D721Med (cell line): ENCODE measurements around the gene BGN.

Experiments used
- DNase-seq: peaks from one replicate; pipeline ENCODE4 v3.0.0; 2011; ENCODE audit warnings: low spot score; ENCODE audit not compliant: insufficient read length
- FAIRE-seq: peaks from 2 replicates; lab custom pipeline; 2011; peaks lifted over from hg19 to GRCh38; lab: Jason Lieb, UNC
- CTCF ChIP-seq: IDR thresholded peaks from 2 replicates; pipeline ENCODE4 v1.5.1; 2012; ENCODE audit warnings: mild to moderate bottlenecking, control low read depth; ENCODE audit not compliant: insufficient read depth; ENCODE audit errors: missing control alignments

Gene BGN

GRCh38 chrX:153491351-153491914 is 3.3 kb upstream of the BGN start:
- FAIRE-seq (no peak), DNase-seq (no peak)
- no peak for TF ChIP-seq CTCF

GRCh38 chrX:153491918-153492317 is 2.9 kb upstream of the BGN start:
- TF ChIP-seq CTCF, result no peak
- no peak for FAIRE-seq
- DNase-seq, result no peak

GRCh38 chrX:153492543-153492942 is 2.2 kb upstream of the BGN start:
- DNase-seq (no peak), FAIRE-seq (no peak)
- no peak for TF ChIP-seq CTCF

GRCh38 chrX:153493085-153493484 is 1.7 kb upstream of the BGN start:
- TF ChIP-seq CTCF, result no peak
- DNase-seq (no peak), FAIRE-seq (no peak)

DNA sequence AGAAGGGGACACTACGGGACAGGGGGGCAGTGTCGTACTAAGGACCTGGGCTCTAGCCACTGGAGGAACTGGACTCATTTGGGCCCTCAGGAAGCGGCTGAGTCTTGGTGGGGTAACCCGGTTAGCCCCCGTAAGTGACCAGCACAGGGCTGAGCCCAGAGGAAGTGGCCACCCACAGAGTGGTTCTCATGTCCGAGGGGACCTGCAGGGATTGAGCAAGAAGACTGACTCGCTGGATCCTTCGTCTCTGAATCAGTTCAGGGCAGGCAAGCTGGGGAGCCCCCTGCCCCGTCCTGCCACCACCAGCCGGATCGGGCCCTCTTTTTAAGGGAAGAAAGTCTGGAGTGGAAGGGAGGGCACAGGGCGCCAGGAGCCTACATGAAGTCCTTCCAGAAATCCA is 719 bp upstream of the BGN start:
- DNase-seq (no peak), FAIRE-seq (no peak)
- no peak for TF ChIP-seq CTCF

DNA sequence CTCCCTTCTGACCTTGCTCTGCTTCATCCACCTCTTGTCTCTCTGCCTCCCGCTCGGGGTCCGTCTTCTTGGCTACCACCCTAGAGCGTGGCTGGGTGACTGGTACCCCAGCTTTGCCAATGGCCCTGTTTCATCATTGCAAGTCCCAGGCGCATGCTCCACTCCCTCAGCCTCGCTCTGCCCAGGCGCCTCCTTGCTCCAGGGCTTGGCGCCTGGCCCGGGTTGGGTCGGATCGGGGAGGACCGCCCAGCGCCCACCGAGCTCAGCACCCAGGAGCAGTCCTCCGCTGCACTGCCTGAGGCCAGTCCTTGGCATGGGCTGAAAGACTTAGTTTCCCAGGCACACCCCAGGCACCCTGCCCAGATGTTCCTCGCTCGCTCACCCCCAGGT is 577 bp downstream of the BGN start:
- DNase-seq (no peak), FAIRE-seq (no peak)
- no peak for TF ChIP-seq CTCF

- DNase-seq, result no peak
- no peak for TF ChIP-seq CTCF
- FAIRE-seq, result no peak
These were observed 1.3 kb downstream of the BGN start for GRCh38 chrX:153495903-153496589.
